HS-5 (cell line): ENCODE data around the gene SSTR5.
A peak's percentile ranks its signal among the peaks of the same experiment; 100 is the strongest.
"Not testable (repeated sequence)": the region's sequence is repeated elsewhere in the genome, so short reads cannot be mapped to it uniquely, and the experiment has no call there.

ENCODE experiments used
- DNase-seq: peaks from one replicate; pipeline ENCODE4 v3.0.0-alpha.2; 2012; ENCODE audit warnings: low read depth

SSTR5 gene

GRCh38 chr16:1075546-1075945 lies 3.0 kb downstream of the SSTR5 start:
- no peak for DNase-seq

- no peak for DNase-seq
These were observed 4.4 kb downstream of the SSTR5 start for GRCh38 chr16:1076801-1077576.

- no peak for DNase-seq
These were observed 5.5 kb downstream of the SSTR5 start for GRCh38 chr16:1077877-1078578.

- DNase-seq = peak; percentile 48
These were observed 6.1 kb downstream of the SSTR5 start for GRCh38 chr16:1078579-1079021.

- no peak for DNase-seq
These were observed 6.8 kb downstream of the SSTR5 start for GRCh38 chr16:1079341-1079740.

- DNase-seq = no peak
These were observed 7.4 kb downstream of the SSTR5 start for GRCh38 chr16:1079786-1080525.

GRCh38 chr16:1080801-1081733 lies 8.5 kb downstream of the SSTR5 start:
- no peak for DNase-seq

- DNase-seq = no peak
These were observed 9.3 kb downstream of the SSTR5 start for GRCh38 chr16:1081734-1082265.

- peak; percentile 29 for DNase-seq
These were observed 9.9 kb downstream of the SSTR5 start for GRCh38 chr16:1082266-1082951.

- DNase-seq = peak; percentile 13
These were observed 10.6 kb downstream of the SSTR5 start for GRCh38 chr16:1082952-1083675.

- no peak for DNase-seq
These were observed 12.4 kb downstream of the SSTR5 start for GRCh38 chr16:1084971-1085370.

- not testable (repeated sequence) for DNase-seq
These were observed 13.9 kb downstream of the SSTR5 start for GRCh38 chr16:1086443-1086842.

- DNase-seq = no peak
These were observed 16.0 kb downstream of the SSTR5 start for GRCh38 chr16:1088295-1089170.

- DNase-seq = no peak
These were observed 16.9 kb downstream of the SSTR5 start for GRCh38 chr16:1089439-1089821.

GRCh38 chr16:1089822-1090619 lies 17.5 kb downstream of the SSTR5 start:
- no peak for DNase-seq

GRCh38 chr16:1090620-1091587 lies 18.4 kb downstream of the SSTR5 start:
- no peak for DNase-seq

GRCh38 chr16:1091992-1092552 lies 19.5 kb downstream of the SSTR5 start:
- DNase-seq = no peak
